Measurements from ENCODE around the gene SERPINB6.

DNA sequence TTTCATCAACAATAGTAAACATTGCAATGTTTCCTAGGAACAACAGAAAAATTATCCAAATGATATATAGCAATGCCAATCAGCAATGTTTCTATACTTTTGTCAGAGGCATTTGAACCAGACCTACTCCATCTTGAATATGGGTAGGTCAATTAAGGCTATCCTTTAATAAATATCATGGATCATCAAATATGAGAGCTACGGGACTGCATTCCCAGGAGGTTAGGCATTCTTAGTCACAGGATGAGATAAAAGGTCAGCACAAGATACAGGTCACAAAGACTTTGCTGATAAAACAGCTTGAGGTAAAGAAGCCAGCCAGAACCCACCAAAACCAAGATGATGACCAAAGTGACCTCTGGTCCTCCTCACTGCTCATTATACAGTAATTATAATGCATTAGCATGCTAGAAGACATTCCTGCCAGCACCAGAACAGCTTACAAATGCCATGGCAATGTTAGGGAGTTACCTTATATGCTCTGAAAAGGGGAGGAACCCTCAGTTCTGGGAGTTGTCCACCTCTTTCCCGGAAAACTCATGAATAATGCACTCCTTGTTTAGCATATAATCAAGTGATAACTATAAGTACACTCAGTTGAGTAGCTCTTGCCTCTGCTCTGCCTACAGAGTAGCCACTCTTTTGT lies 8.6 kb upstream of the SERPINB6 start:
- TF ChIP-seq POLR2A (IDR thresholded peaks at IDR 0.05): no peak
- TF ChIP-seq, protein P1, sequence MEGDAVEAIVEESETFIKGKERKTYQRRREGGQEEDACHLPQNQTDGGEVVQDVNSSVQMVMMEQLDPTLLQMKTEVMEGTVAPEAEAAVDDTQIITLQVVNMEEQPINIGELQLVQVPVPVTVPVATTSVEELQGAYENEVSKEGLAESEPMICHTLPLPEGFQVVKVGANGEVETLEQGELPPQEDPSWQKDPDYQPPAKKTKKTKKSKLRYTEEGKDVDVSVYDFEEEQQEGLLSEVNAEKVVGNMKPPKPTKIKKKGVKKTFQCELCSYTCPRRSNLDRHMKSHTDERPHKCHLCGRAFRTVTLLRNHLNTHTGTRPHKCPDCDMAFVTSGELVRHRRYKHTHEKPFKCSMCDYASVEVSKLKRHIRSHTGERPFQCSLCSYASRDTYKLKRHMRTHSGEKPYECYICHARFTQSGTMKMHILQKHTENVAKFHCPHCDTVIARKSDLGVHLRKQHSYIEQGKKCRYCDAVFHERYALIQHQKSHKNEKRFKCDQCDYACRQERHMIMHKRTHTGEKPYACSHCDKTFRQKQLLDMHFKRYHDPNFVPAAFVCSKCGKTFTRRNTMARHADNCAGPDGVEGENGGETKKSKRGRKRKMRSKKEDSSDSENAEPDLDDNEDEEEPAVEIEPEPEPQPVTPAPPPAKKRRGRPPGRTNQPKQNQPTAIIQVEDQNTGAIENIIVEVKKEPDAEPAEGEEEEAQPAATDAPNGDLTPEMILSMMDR (IDR thresholded peaks at IDR 0.05): no peak

All from right lobe of liver (tissue), 4 donors.